ENCODE results near the gene MGAT4C. TPM values are rescaled to one million over a fixed set of nuclear protein-coding genes. Genes with fewer than 3 reads are reported as not detected.

Gene MGAT4C
- total RNA-seq, 1 donor from 2014 or later: not detected

DNA sequence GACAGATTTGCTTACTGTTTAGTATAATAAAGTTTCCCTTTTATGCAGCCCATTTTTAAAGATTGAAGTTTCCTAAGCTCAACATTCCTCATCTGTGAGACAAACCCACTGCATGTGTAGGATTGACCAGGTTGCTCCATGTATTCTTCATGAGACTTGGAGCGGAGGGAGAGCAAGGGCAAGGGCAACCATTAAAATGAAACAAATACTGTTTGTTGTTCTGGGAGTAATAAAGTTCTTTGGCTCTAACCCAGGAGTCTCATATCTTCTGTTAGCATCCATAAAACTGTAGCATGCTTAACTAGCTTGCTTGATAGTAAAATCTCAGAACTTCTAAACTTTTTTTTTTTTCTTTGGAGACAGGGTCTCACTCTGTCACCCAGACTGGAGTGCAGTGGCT is 307.9 kb downstream of the MGAT4C start:
- Histone ChIP-seq H3K27me3 (ENCODE audit: control insufficient read depth, insufficient read depth, low read length) (no peaks in the 10 kb centered on the region), H3K4me3 (ENCODE audit: low read depth, low read length) (no peak overlapping the region), H3K36me3 (ENCODE audit: control insufficient read depth, insufficient read depth, low read length) (no peaks in the 10 kb centered on the region)
- DNase-seq (ENCODE audit: low read depth): no peak
- TF ChIP-seq, protein P1, sequence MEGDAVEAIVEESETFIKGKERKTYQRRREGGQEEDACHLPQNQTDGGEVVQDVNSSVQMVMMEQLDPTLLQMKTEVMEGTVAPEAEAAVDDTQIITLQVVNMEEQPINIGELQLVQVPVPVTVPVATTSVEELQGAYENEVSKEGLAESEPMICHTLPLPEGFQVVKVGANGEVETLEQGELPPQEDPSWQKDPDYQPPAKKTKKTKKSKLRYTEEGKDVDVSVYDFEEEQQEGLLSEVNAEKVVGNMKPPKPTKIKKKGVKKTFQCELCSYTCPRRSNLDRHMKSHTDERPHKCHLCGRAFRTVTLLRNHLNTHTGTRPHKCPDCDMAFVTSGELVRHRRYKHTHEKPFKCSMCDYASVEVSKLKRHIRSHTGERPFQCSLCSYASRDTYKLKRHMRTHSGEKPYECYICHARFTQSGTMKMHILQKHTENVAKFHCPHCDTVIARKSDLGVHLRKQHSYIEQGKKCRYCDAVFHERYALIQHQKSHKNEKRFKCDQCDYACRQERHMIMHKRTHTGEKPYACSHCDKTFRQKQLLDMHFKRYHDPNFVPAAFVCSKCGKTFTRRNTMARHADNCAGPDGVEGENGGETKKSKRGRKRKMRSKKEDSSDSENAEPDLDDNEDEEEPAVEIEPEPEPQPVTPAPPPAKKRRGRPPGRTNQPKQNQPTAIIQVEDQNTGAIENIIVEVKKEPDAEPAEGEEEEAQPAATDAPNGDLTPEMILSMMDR (IDR thresholded peaks at IDR 0.05; ENCODE audit: insufficient read depth, low read length, poor library complexity, severe bottlenecking): no peak

DNA sequence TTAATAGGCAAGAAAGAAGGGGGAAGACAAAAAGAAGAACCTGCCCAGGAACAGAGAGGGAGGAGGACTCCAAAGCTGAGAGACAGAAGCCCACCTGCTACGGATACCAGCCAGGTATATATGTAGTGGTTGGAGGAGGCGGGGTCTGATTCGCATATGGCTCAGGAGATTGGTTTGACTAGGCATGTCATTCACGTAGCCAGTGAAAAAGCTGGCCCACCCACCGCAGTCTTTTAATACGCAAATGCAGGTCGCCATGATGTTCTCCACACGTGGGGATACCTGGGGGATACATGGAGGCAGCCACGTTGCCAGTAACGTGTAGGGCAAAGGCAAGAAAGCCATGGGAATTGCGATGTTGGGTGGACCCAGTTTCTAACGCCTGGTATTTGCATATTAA is 308.9 kb downstream of the MGAT4C start:
- DNase-seq (ENCODE audit: low read depth): no peak
- Histone ChIP-seq H3K36me3 (ENCODE audit: control insufficient read depth, insufficient read depth, low read length) (no peaks in the 10 kb centered on the region), H3K4me3 (ENCODE audit: low read depth, low read length) (no peak overlapping the region), H3K27me3 (ENCODE audit: control insufficient read depth, insufficient read depth, low read length) (no peaks in the 10 kb centered on the region)
- TF ChIP-seq, protein P1 (IDR thresholded peaks at IDR 0.05; ENCODE audit: insufficient read depth, low read length, poor library complexity, severe bottlenecking): no peak

DNA sequence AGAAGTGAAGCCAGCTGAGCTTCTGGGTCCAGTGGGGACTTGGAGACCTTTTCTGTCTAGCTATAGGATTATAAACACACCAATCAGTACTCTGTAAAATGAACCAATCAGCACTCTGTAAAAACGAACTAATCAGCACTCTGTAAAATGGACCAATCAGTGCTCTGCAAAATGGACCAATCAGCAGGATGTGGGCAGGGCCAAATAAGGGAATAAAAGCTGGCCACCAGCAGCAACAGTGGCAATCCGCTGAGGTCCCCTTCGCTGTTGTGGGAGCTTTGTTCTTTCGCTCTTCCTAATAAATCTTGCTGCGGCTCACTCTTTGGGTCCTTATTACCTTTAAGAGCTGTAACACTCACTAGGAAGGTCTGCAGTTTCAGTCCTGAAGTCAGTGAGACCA is 309.8 kb downstream of the MGAT4C start:
- no peak for DNase-seq (ENCODE audit: low read depth)
- TF ChIP-seq, protein P1 (IDR thresholded peaks at IDR 0.05; ENCODE audit: insufficient read depth, low read length, poor library complexity, severe bottlenecking): no peak
- Histone ChIP-seq H3K36me3 (ENCODE audit: control insufficient read depth, insufficient read depth, low read length) (no peaks in the 10 kb centered on the region), H3K27me3 (ENCODE audit: control insufficient read depth, insufficient read depth, low read length) (no peaks in the 10 kb centered on the region), H3K4me3 (ENCODE audit: low read depth, low read length) (no peak overlapping the region)

DNA sequence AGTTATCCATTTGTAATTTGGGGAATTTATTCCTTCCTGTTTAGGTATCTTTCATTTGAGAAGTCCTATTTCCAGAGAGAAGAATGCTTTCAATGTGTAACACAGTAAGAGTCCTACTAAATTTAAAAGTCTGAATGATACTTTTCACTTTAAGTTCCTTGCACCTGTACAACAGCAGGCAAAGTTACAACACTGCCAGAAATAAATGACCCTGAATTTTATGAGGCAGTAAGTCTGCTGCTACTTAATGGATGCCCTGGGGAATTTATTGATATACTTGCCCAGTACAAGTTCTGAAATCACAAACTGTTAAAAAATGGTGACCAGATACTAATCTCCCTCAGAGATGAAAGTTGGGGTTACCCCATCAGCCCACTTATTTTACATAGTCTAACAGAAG is 329.0 kb downstream of the MGAT4C start:
- Histone ChIP-seq H3K27me3 (ENCODE audit: control insufficient read depth, insufficient read depth, low read length) (no peaks in the 10 kb centered on the region), H3K4me3 (ENCODE audit: low read depth, low read length) (no peak overlapping the region), H3K36me3 (ENCODE audit: control insufficient read depth, insufficient read depth, low read length) (no peaks in the 10 kb centered on the region)
- no peak for DNase-seq (ENCODE audit: low read depth)
- TF ChIP-seq, protein P1 (IDR thresholded peaks at IDR 0.05; ENCODE audit: insufficient read depth, low read length, poor library complexity, severe bottlenecking): no peak

DNA sequence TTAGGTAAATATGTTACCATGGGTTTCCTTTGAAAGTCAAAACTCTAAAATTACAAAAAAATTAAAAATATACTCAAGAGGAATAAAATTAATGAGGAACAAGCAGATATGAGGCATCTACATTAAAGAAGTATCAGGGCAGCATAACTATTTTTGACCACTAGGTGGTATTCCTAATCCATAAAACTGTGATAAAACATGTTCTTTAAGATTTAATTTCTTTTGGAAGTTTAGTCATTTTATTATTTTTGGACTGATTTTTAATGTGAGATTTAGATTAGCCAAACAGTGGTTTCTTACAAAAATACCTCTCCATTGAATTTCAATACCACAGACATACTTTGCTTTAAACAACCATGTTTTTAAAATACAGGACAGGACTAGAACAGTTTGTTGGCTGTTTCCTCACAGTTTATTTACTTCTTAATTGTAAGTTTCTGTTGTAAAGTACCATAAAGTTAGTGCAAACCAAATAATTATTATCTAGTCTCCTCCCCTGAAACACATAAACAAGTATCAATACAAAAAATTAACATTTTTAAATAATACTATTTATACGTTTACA is 332.3 kb downstream of the MGAT4C start:
- TF ChIP-seq, protein P1 (IDR thresholded peaks at IDR 0.05; ENCODE audit: insufficient read depth, low read length, poor library complexity, severe bottlenecking): peak; percentile 44
- no peak for DNase-seq (ENCODE audit: low read depth)
- H3K27me3 ChIP-seq (ENCODE audit: control insufficient read depth, insufficient read depth, low read length): no peaks in the 10 kb centered on the region
- no peak overlapping the region for H3K4me3 ChIP-seq (ENCODE audit: low read depth, low read length)
- no peaks in the 10 kb centered on the region for H3K36me3 ChIP-seq (ENCODE audit: control insufficient read depth, insufficient read depth, low read length)

DNA sequence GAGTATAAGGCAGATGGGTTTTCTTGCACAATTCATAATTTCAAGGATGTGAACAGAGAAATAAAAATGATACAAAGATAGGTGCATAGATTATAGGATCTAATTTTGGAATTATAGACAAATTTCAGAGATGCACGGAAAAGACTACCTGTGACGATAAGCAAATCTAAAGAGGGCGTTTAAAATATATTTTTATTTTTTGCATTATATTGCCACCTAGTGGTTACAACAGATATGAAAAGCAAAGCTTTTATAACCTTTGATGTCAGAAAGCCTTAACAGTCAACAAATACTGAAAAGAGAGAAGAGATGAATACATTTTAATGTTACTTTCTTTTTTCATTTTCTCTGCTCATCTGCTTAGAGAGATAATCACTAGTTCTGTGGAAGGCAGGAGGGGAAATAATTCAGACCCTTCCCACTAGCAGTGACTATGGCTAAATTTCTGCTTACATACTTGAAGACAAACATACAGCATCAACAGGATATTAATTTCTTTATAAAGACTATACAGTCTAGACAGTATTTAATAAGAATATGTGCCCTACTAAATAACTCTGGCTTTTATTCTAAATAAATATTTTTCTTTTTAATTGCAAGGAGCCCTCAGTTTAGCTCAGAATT is 335.8 kb downstream of the MGAT4C start:
- Histone ChIP-seq H3K4me3 (ENCODE audit: low read depth, low read length) (no peak overlapping the region), H3K36me3 (ENCODE audit: control insufficient read depth, insufficient read depth, low read length) (no peaks in the 10 kb centered on the region), H3K27me3 (ENCODE audit: control insufficient read depth, insufficient read depth, low read length) (no peaks in the 10 kb centered on the region)
- TF ChIP-seq, protein P1 (IDR thresholded peaks at IDR 0.05; ENCODE audit: insufficient read depth, low read length, poor library complexity, severe bottlenecking): peak; percentile 36
- DNase-seq (ENCODE audit: low read depth): no peak

Measured in kidney epithelial cell (primary cell).